NCI-H748 (cell line): ENCODE data around the gene DIP2C.
"Not testable (repeated sequence)": the region's sequence is repeated elsewhere in the genome, so short reads cannot be mapped to it uniquely, and the experiment has no call there.

ENCODE experiments used
- DNase-seq: peaks from one replicate; lab custom pipeline; 2025; ENCODE audit not compliant: unreplicated experiment; lab: John Stamatoyannopoulos, UW

Gene DIP2C

GRCh38 chr10:644076-644942 lies 45.2 kb downstream of the DIP2C start:
- DNase-seq = no peak

- peak; percentile 26 for DNase-seq
These were observed 47.1 kb downstream of the DIP2C start for GRCh38 chr10:642186-642890.

GRCh38 chr10:641149-642010 lies 48.1 kb downstream of the DIP2C start:
- no peak for DNase-seq

GRCh38 chr10:640673-641045 lies 48.8 kb downstream of the DIP2C start:
- no peak for DNase-seq

- DNase-seq = no peak
These were observed 49.5 kb downstream of the DIP2C start for GRCh38 chr10:639751-640672.

- no peak for DNase-seq
These were observed 50.3 kb downstream of the DIP2C start for GRCh38 chr10:639001-639750.

GRCh38 chr10:637771-638195 lies 51.7 kb downstream of the DIP2C start:
- no peak for DNase-seq

GRCh38 chr10:637221-637620 lies 52.2 kb downstream of the DIP2C start:
- DNase-seq = no peak

- no peak for DNase-seq
These were observed 52.7 kb downstream of the DIP2C start for GRCh38 chr10:636769-637168.

- DNase-seq = no peak
These were observed 53.3 kb downstream of the DIP2C start for GRCh38 chr10:636016-636730.

- no peak for DNase-seq
These were observed 54.2 kb downstream of the DIP2C start for GRCh38 chr10:635088-635861.

GRCh38 chr10:634256-634655 lies 55.2 kb downstream of the DIP2C start:
- DNase-seq = no peak

- no peak for DNase-seq
These were observed 55.9 kb downstream of the DIP2C start for GRCh38 chr10:633279-634245.

- DNase-seq = not testable (repeated sequence)
These were observed 56.7 kb downstream of the DIP2C start for GRCh38 chr10:632807-633177.

- not testable (repeated sequence) for DNase-seq
These were observed 57.2 kb downstream of the DIP2C start for GRCh38 chr10:632155-632806.

- no peak for DNase-seq
These were observed 58.2 kb downstream of the DIP2C start for GRCh38 chr10:631266-631665.
